ENCODE data around the gene KIF19. TPM values are rescaled to one million over a fixed set of nuclear protein-coding genes. Genes with fewer than 3 reads are reported as not detected.

Gene KIF19
- total and polyA plus RNA-seq, 11 donors, result 0.12 to 3.0 (median 0.19) TPM; not detected in 2

DNA sequence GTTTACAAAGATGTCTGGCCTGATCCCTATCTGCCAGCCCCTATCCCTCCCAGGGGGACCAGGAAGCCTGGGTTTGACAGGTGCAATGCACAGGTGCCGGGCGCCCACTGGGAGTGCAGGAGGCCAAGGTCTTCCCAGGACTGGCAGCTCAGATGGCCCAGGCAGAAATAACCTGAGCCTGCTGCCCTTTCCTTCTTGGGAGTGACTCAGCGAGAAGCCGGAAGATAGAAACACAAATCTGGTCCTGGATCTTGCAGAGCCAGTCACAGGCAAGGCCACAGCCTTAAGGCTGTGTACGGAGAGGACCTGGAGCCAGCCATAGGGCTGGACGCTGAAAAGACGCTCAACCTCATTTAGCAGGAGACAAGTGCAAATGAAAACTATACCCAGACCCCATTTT, 69.0 kb downstream of the KIF19 start:
- Histone ChIP-seq H3K4me3 (no peak overlapping the region), H3K9me3 (no peaks in the 10 kb centered on the region), H3K27me3 (no peaks in the 10 kb centered on the region), H3K27ac (no peak overlapping the region), H3K36me3 (no peaks in the 10 kb centered on the region), H3K4me1 (peaks cover 0 to 11% (median 3%) of the 10 kb centered on the region in 12 donors)
- intact Hi-C loops (cut with DNase I), result loop anchor here in 1 of 10 donors (5.0 kb wide), 1 partner anchor 32 kb away; no protein-coding TSS in a partner anchor
- peak in 1 of 5 donors; percentile 33 for DNase-seq
- TF ChIP-seq POLR2A (IDR thresholded peaks at IDR 0.05), result no peak
- no peak for TF ChIP-seq CTCF (IDR thresholded peaks at IDR 0.05)
- ATAC-seq, result peak in 1 of 4 donors; percentile 33
- 93 to 100% (median 95%) methylated on average over 4 to 7 of the region's 7 CpGs for WGBS, 4 donors

- Histone ChIP-seq H3K4me1 (peaks cover 0 to 9% (median 1%) of the 10 kb centered on the region in 12 donors), H3K36me3 (no peaks in the 10 kb centered on the region), H3K9me3 (no peaks in the 10 kb centered on the region), H3K27me3 (no peaks in the 10 kb centered on the region), H3K4me3 (no peak overlapping the region), H3K27ac (no peak overlapping the region)
- intact Hi-C loops (cut with DNase I), result no loop called here
- no peak for ATAC-seq
- WGBS, 4 donors, result 78 to 95% (median 93%) methylated on average over 4 of the region's 4 CpGs
- TF ChIP-seq CTCF (IDR thresholded peaks at IDR 0.05) (no peak), POLR2A (IDR thresholded peaks at IDR 0.05) (no peak)
- peak in 1 of 5 donors; percentile 2 for DNase-seq
Measured at GRCh38 chr17:74396567-74396966, 70.5 kb downstream of the KIF19 start.

- TF ChIP-seq CTCF (IDR thresholded peaks at IDR 0.05), result no peak
- TF ChIP-seq POLR2A (IDR thresholded peaks at IDR 0.05), result no peak
- 88 to 92% (median 89%) methylated on average over 7 of the region's 7 CpGs for WGBS, 4 donors
Measured at GRCh38 chr17:74402048-74402447, 76.0 kb downstream of the KIF19 start.

GRCh38 chr17:74403512-74404137, 77.6 kb downstream of the KIF19 start:
- DNase-seq (no peak), ATAC-seq (no peak)
- TF ChIP-seq CTCF (IDR thresholded peaks at IDR 0.05) (no peak), POLR2A (IDR thresholded peaks at IDR 0.05) (no peak)
- peaks cover 0 to 3% (median 0%) of the 10 kb centered on the region in 12 donors for H3K4me1 ChIP-seq
- no peaks in the 10 kb centered on the region for H3K27me3 ChIP-seq
- H3K27ac ChIP-seq, result no peak overlapping the region
- 58 to 71% (median 66%) methylated on average over 8 to 12 of the region's 12 CpGs for WGBS, 4 donors
- no peak overlapping the region for H3K4me3 ChIP-seq
- no peaks in the 10 kb centered on the region for H3K36me3 ChIP-seq
- intact Hi-C loops (cut with DNase I), result no loop called here
- H3K9me3 ChIP-seq, result no peaks in the 10 kb centered on the region

More at GRCh38 chr17:74402048-74402447, 76.0 kb downstream of the KIF19 start:
- H3K4me1 ChIP-seq, result peaks cover 0 to 3% (median 0%) of the 10 kb centered on the region in 12 donors
- ATAC-seq (no peak), DNase-seq (no peak)
- no peaks in the 10 kb centered on the region for H3K27me3 ChIP-seq
- no peak overlapping the region for H3K27ac ChIP-seq
- no peak overlapping the region for H3K4me3 ChIP-seq
- no peaks in the 10 kb centered on the region for H3K36me3 ChIP-seq
- intact Hi-C loops (cut with DNase I), result no loop called here
- H3K9me3 ChIP-seq, result no peaks in the 10 kb centered on the region

All from heart left ventricle (tissue), 16 donors.